PC-3 (cell line): ENCODE data around the gene TBX10. TPM values are rescaled to one million over a fixed set of nuclear protein-coding genes. Genes with fewer than 3 reads are reported as not detected.
"Not testable (repeated sequence)": the region's sequence is repeated elsewhere in the genome, so short reads cannot be mapped to it uniquely, and the experiment has no call there.

ENCODE experiments used
- ATAC-seq: fragments of 200-7000 bp; cut with Tn5 transposase; 2 replicates; pipeline ENCODE4 v1.9.1; 2020; ENCODE audit warnings: mild to moderate bottlenecking, moderate library complexity
- BruUV-seq: library from RNA; stranded (reverse); fragments of 400-500 nt; replicated peaks from 2 replicates; lab custom pipeline; 2021; lab: Mats Ljungman, UMichigan
- CTCF ChIA-PET: fragments of 300-600 bp; sonication (Branson Sonifier 250); formaldehyde crosslinking; loops from one replicate; lab custom pipeline; 2022; ENCODE audit warnings: antibody characterized with exemption; lab: Charles Lee
- POLR2A ChIA-PET: fragments of 300-600 bp; sonication (Branson Sonifier 250); formaldehyde crosslinking; loops from one replicate; lab custom pipeline; 2022; ENCODE audit warnings: antibody characterized with exemption; ENCODE audit not compliant: unreplicated experiment; lab: Charles Lee
- DNase-seq: peaks from one replicate; pipeline ENCODE4 v3.0.0-alpha.2; 2015
- H2AFZ ChIP-seq: fragments of 300-600 bp; sonication (generic); 2 replicates; pipeline ENCODE4 v1.6.0; 2016; ENCODE audit warnings: antibody characterized with exemption, low read length
- H3F3A ChIP-seq: fragments of 300-600 bp; sonication (generic); one replicate; pipeline ENCODE4 v1.6.0; 2017; ENCODE audit warnings: antibody characterized with exemption, low read length, control low read depth, mild to moderate bottlenecking; ENCODE audit not compliant: unreplicated experiment
- H3K27ac ChIP-seq: fragments of 300-600 bp; sonication (generic); 2 replicates; pipeline ENCODE4 v1.5.1; 2016; ENCODE audit warnings: mild to moderate bottlenecking, low read length
- H3K27me3 ChIP-seq: fragments of 300-600 bp; sonication (generic); 2 replicates; pipeline ENCODE4 v1.6.1; 2016; ENCODE audit warnings: low read length, mixed read lengths
- H3K36me3 ChIP-seq: fragments of 300-600 bp; sonication (generic); 2 replicates; pipeline ENCODE4 v1.6.1; 2016; ENCODE audit warnings: low read depth, mixed run types, low read length, mixed read lengths
- H3K4me1 ChIP-seq: fragments of 300-600 bp; sonication (generic); 2 replicates; pipeline ENCODE4 v1.5.1; 2016; ENCODE audit warnings: low read length; ENCODE audit not compliant: insufficient read depth
- H3K4me2 ChIP-seq: fragments of 300-600 bp; sonication (generic); 2 replicates; pipeline ENCODE4 v1.6.0; 2016; ENCODE audit warnings: low read length
- H3K4me3 ChIP-seq: fragments of 300-600 bp; sonication (generic); 2 replicates; pipeline ENCODE4 v1.5.1; 2016; ENCODE audit warnings: mild to moderate bottlenecking, low read length, mixed read lengths
- H3K79me2 ChIP-seq: fragments of 300-600 bp; sonication (generic); 2 replicates; pipeline ENCODE4 v1.6.1; 2017; ENCODE audit warnings: low read length, mixed read lengths
- H3K9ac ChIP-seq: fragments of 300-600 bp; sonication (generic); 2 replicates; pipeline ENCODE4 v1.6.0; 2016; ENCODE audit warnings: mild to moderate bottlenecking, low read length
- H3K9me2 ChIP-seq: fragments of 300-600 bp; sonication (generic); replicated peaks from 2 replicates; pipeline ENCODE4 v1.6.1; 2016; ENCODE audit warnings: mixed run types, low read length, mixed read lengths
- H3K9me3 ChIP-seq: fragments of 300-600 bp; sonication (generic); 2 replicates; pipeline ENCODE4 v1.6.1; 2016; ENCODE audit warnings: low read length, mixed read lengths
- H4K20me1 ChIP-seq: fragments of 300-600 bp; sonication (generic); 2 replicates; pipeline ENCODE4 v1.6.1; 2016; ENCODE audit warnings: low read length, mixed read lengths
- EZH2 ChIP-seq: fragments of 300-600 bp; sonication (generic); IDR thresholded peaks from one replicate; pipeline ENCODE4 v1.6.1; 2017; ENCODE audit warnings: antibody characterized with exemption, mild to moderate bottlenecking, low read length; ENCODE audit not compliant: unreplicated experiment
- EZH2phosphoT487 ChIP-seq: fragments of 300-600 bp; sonication (generic); IDR thresholded peaks from 2 replicates; pipeline ENCODE4 v1.6.1; 2018; ENCODE audit warnings: mild to moderate bottlenecking, antibody characterized with exemption, low read length, borderline replicate concordance
- intact Hi-C: fragments of 100-400 bp; cut with micrococcal nuclease; formaldehyde crosslinking; loops from 2 replicates; pipeline ENCODE4 v1.9.0; 2023
- total RNA-seq: library from RNA; depleted of rRNA; stranded (reverse); fragments of >200 nt; gene quantifications from 2 replicates; pipeline ENCODE4 v1.2.3, GENCODE V29; 2014
- TF ChIP-seq, protein P1 (sequence below): fragments of 300-600 bp; sonication (generic); conservative IDR thresholded peaks from 2 replicates; pipeline ENCODE4 v1.5.1; 2017; ENCODE audit warnings: antibody characterized with exemption, low read depth, mild to moderate bottlenecking, low read length

TBX10 gene
- total RNA-seq, 1 experiment from 2014 or later: not detected

DNA sequence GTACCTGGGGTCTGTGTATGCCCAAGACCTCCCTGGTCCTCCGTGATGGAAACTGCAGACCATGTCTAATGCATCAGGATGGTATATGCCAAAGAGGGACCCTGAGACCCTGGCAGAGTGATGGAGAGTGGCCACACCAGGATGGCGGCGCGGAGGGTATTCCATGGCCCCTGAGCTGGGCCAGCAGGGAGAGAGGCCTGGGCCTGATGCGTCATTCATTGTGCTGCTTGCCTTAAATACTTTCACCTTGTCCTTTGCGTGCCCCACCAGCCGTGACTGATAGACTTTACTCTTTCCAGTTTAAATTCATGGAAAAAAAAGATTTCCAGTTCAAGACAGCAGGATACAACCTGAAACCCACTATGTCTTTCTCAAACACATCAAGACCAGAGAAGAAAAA lies 38.5 kb downstream of the TBX10 start:
- no peak overlapping the region for H3K4me3 ChIP-seq
- H3K4me2 ChIP-seq: no peak overlapping the region
- no peaks in the 10 kb centered on the region for H3K36me3 ChIP-seq
- H4K20me1 ChIP-seq: no peaks in the 10 kb centered on the region
- DNase-seq (no peak), ATAC-seq (no peak)
- H3K79me2 ChIP-seq: no peaks in the 10 kb centered on the region
- no peaks in the 10 kb centered on the region for H3F3A ChIP-seq
- no TSS peak for BruUV-seq
- intact Hi-C loops: no loop called here
- TF ChIP-seq, protein P1, sequence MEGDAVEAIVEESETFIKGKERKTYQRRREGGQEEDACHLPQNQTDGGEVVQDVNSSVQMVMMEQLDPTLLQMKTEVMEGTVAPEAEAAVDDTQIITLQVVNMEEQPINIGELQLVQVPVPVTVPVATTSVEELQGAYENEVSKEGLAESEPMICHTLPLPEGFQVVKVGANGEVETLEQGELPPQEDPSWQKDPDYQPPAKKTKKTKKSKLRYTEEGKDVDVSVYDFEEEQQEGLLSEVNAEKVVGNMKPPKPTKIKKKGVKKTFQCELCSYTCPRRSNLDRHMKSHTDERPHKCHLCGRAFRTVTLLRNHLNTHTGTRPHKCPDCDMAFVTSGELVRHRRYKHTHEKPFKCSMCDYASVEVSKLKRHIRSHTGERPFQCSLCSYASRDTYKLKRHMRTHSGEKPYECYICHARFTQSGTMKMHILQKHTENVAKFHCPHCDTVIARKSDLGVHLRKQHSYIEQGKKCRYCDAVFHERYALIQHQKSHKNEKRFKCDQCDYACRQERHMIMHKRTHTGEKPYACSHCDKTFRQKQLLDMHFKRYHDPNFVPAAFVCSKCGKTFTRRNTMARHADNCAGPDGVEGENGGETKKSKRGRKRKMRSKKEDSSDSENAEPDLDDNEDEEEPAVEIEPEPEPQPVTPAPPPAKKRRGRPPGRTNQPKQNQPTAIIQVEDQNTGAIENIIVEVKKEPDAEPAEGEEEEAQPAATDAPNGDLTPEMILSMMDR: no peak
- no peak overlapping the region for H2AFZ ChIP-seq
- CTCF ChIA-PET: no interaction called here
- H3K9ac ChIP-seq: no peak overlapping the region
- no peaks in the 10 kb centered on the region for H3K9me2 ChIP-seq
- peaks cover 7% of the 10 kb centered on the region; the same call in 1 of the 2 replicates for H3K27me3 ChIP-seq
- POLR2A ChIA-PET: no interaction called here
- H3K9me3 ChIP-seq: no peaks in the 10 kb centered on the region
- no peak overlapping the region for H3K27ac ChIP-seq
- H3K4me1 ChIP-seq: 0 out of 2 replicates have a peak, but pooled peaks cover 5% of the 10 kb centered on the region

DNA sequence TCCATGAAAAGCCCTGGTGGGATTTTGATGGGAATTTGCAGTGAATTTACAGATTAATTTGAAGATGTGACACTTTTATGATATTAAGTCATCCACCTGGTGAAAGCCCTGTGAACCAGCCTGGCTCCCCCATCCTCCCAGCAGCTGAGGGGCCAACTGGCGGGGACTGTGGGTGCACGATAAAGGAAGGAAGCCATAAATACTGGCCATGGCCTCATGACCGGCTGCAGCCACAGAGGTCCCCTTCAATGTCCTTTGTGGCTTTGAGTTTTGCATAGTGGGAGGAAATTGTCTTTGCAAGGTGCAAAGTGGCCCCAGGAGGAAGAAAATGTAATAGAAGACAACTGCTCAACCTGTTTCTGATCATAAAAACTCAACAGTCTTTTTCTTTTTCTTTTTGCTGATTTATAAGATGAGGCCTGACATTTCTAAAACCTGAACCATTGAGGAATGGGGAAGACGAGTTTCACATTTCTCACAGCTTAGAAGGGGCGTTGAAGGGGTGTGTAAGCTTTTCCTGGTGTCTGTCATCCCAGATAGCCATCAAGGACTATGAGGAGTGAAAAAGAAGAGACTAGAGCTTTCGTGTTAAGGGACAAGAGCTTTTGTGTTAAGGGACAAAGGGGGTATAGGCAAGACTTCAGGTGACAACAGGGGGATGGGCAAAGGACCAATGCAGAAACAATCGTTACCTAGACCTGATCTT lies 39.1 kb downstream of the TBX10 start:
- Histone ChIP-seq H3F3A (no peaks in the 10 kb centered on the region), H3K36me3 (no peaks in the 10 kb centered on the region), H2AFZ (no peak overlapping the region), H3K27me3 (peaks cover 7% of the 10 kb centered on the region; the same call in 1 of the 2 replicates), H3K9me2 (no peaks in the 10 kb centered on the region), H3K4me1 (no peaks in the 10 kb centered on the region), H3K79me2 (no peaks in the 10 kb centered on the region), H3K4me3 (no peak overlapping the region), H3K4me2 (no peak overlapping the region), H4K20me1 (no peaks in the 10 kb centered on the region), H3K9me3 (no peaks in the 10 kb centered on the region), H3K9ac (no peak overlapping the region), H3K27ac (no peak overlapping the region)
- ChIA-PET CTCF (no interaction called here), POLR2A (no interaction called here)
- intact Hi-C loops: no loop called here
- no peak for DNase-seq
- no peak for ATAC-seq
- BruUV-seq: no TSS peak
- no peak for TF ChIP-seq EZH2
- TF ChIP-seq, protein P1: no peak
- TF ChIP-seq EZH2phosphoT487: no peak

DNA sequence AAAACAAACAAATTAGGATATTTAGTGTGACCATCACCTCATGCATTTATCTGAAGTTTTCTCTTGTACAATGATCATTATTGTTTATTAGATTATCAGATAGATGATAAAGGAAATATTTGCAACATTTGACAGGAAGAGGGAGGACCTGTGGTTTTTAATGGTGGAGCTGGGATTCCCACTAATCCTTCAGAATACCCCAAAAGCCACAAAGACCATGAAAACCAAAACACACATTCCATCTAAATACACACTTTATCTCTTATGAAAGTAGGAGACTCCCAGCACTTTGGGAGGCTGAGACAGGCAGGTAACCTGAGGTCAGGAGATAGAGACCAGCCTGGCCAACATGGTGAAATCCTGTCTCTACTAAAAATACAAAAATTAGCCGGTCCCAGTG lies 40.4 kb downstream of the TBX10 start:
- Histone ChIP-seq H3K9me3 (no peaks in the 10 kb centered on the region), H3K36me3 (no peaks in the 10 kb centered on the region), H3K4me3 (no peak overlapping the region), H3K9me2 (no peaks in the 10 kb centered on the region), H3K79me2 (no peaks in the 10 kb centered on the region), H3K27ac (no peak overlapping the region), H2AFZ (no peak overlapping the region), H4K20me1 (no peaks in the 10 kb centered on the region), H3K27me3 (peaks cover 7% of the 10 kb centered on the region; the same call in 1 of the 2 replicates), H3F3A (no peaks in the 10 kb centered on the region), H3K4me2 (no peak overlapping the region), H3K9ac (no peak overlapping the region), H3K4me1 (no peaks in the 10 kb centered on the region)
- DNase-seq: no peak
- POLR2A ChIA-PET: no interaction called here
- TF ChIP-seq EZH2 (no peak), EZH2phosphoT487 (no peak)
- TF ChIP-seq, protein P1: no peak
- BruUV-seq: no TSS peak
- no peak for ATAC-seq
- CTCF ChIA-PET: interaction anchor here (0.6 kb wide), 1 partner anchor 114 kb away, joined by 3 read pairs; no protein-coding TSS in a partner anchor
- intact Hi-C loops: no loop called here

DNA sequence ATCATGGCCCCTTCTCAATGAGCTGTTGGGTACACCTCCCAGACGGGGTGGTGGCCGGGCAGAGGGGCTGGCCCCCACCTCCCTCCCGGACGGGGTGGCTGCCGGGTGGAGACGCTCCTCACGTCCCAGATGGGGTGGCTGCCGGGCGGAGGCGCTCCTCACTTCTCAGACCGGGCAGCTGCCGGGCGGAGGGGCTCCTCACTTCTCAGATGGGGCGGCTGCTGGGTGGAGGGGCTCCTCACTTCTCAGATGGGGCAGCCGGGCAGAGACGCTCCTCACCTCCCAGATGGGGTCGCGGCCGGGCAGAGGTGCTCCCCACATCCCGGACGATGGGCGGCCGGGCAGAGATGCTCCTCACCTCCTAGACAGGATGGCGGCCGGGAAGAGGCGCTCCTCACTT lies 41.6 kb downstream of the TBX10 start:
- H3K9me3 ChIP-seq, H3K36me3 ChIP-seq, H3K9ac ChIP-seq, DNase-seq, H3F3A ChIP-seq, H3K4me3 ChIP-seq, CTCF ChIA-PET, H3K79me2 ChIP-seq, H3K4me2 ChIP-seq, BruUV-seq, H3K4me1 ChIP-seq, H3K9me2 ChIP-seq, H4K20me1 ChIP-seq, intact Hi-C loops, H3K27me3 ChIP-seq, POLR2A ChIA-PET, H3K27ac ChIP-seq, H2AFZ ChIP-seq, ATAC-seq: not testable (repeated sequence)
